ENCODE data around the gene PELO. TPM values are rescaled to one million over a fixed set of nuclear protein-coding genes. Genes with fewer than 3 reads are reported as not detected.

PELO gene
- total and polyA plus RNA-seq, 9 of the 15 experiments (the other 6 are each of a cell fraction or from before 2014, with no cell fraction given), result 5.8 to 14.6 (median 9.6) TPM

- TF ChIP-seq CUX1 (CRISPR knock-in tag; IDR thresholded peaks at IDR 0.05) (no peak), ZNF408 (CRISPR knock-in tag; IDR thresholded peaks at IDR 0.05; ENCODE audit: low read depth) (no peak), ZNF436 (CRISPR knock-in tag; IDR thresholded peaks at IDR 0.05) (no peak), NFRKB (IDR thresholded peaks at IDR 0.05; ENCODE audit: low read depth) (0 out of 2 replicates have a peak, but pooled peaks have one; percentile 71), ESRRB (CRISPR knock-in tag; IDR thresholded peaks at IDR 0.05; ENCODE audit: borderline replicate concordance) (no peak), ZNF766 (CRISPR knock-in tag; conservative IDR thresholded peaks at IDR 0.05) (no peak; the same call in 1 of the 2 replicates), RFX1 (IDR thresholded peaks at IDR 0.05) (no peak), PHB2 (IDR thresholded peaks at IDR 0.05; ENCODE audit: low read depth) (no peak), SMARCB1 (IDR thresholded peaks at IDR 0.05; ENCODE audit: insufficient read length, low read depth) (no peak), ZNF586 (CRISPR knock-in tag; conservative IDR thresholded peaks at IDR 0.05) (no peak), NFIC (IDR thresholded peaks at IDR 0.05) (no peak), ELK1 (CRISPR knock-in tag; IDR thresholded peaks at IDR 0.05) (no peak), RFX7 (CRISPR knock-in tag; IDR thresholded peaks at IDR 0.05) (no peak), PML (IDR thresholded peaks at IDR 0.05; ENCODE audit: low read length) (no peak), RAD21 (CRISPR knock-in tag; conservative IDR thresholded peaks at IDR 0.05 in 1 of 2, IDR thresholded peaks at IDR 0.05 in 1 of 2) (no peak), GTF2B (IDR thresholded peaks at IDR 0.05; ENCODE audit: extremely low read depth, insufficient read length) (no peak), ZNF518B (CRISPR knock-in tag; IDR thresholded peaks at IDR 0.05) (no peak)
These were observed 12.9 kb downstream of the PELO start (continued) for GRCh38 chr5:52800394-52801213.
